ENCODE data around the gene PSEN2.

PSEN2 gene

GRCh38 chr1:226937940-226938725, 67.7 kb downstream of the PSEN2 start:
- H3K4me3 ChIP-seq (ENCODE audit: low read length) = no peak overlapping the region

GRCh38 chr1:226938903-226939437, 68.6 kb downstream of the PSEN2 start:
- peak overlapping the region; percentile 81 for H3K4me3 ChIP-seq (ENCODE audit: low read length)
- TF ChIP-seq ZNF274 (IDR thresholded peaks at IDR 0.05; ENCODE audit: low read depth, low read length) = no peak

More at GRCh38 chr1:226937940-226938725, 67.7 kb downstream of the PSEN2 start:
- no peak for TF ChIP-seq ZNF274 (IDR thresholded peaks at IDR 0.05; ENCODE audit: low read depth, low read length)

GRCh38 chr1:226939438-226940028, 69.1 kb downstream of the PSEN2 start:
- H3K4me3 ChIP-seq (ENCODE audit: low read length) = peak overlapping the region; percentile 81
- no peak for TF ChIP-seq ZNF274 (IDR thresholded peaks at IDR 0.05; ENCODE audit: low read depth, low read length)

DNA sequence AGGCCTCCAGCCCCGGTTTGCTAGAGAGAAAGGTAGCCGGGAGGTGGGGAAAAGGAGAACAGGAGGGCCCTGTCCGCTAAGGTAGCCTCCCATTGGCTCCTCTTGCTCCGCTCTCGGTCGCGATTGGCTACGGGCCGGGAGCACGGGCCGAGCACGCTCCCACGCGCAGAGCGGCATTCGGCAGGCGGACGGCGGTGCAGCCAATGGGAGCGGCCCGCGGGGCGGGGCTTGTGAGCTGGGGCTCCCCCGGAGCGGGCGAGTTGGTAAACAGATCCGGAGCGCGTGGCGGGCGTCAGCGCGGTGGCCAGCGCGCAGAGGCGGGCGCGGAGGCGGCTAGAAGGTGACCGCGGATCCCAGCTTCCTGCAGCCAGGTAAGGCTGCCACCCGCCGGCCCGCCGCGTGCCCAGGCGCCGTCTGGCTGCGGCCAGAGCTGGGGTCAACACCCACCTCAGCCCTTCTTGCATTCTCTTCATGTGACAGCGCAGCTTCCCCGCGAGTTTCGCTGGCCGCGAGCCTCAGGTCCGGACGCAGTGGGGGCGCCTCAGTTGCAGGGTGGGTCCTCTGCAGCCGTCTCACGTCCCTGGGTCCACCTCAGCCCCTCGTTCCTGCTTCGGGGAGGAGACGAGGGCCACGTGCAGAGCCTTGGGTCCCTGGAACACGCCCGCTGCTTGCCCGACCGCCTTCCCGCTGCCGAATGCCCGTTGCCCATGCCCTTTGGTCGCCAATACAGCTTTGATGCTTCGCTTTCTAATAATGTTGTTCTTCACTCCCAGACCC, 69.8 kb downstream of the PSEN2 start, which contains the start of gene COQ8A:
Gene COQ8A, plus strand, starts transcription at position 266 of the 777 bp plus-strand sequence. CDS start 21,092 bp downstream, outside the sequence.
- no peak for TF ChIP-seq ZNF274 (IDR thresholded peaks at IDR 0.05; ENCODE audit: low read depth, low read length)
- H3K4me3 ChIP-seq (ENCODE audit: low read length) = peak within 1 kb of the TSS; percentile 81

GRCh38 chr1:226940806-226941067, 70.3 kb downstream of the PSEN2 start:
- peak overlapping the region; percentile 74 for H3K4me3 ChIP-seq (ENCODE audit: low read length)
- no peak for TF ChIP-seq ZNF274 (IDR thresholded peaks at IDR 0.05; ENCODE audit: low read depth, low read length)

DNA sequence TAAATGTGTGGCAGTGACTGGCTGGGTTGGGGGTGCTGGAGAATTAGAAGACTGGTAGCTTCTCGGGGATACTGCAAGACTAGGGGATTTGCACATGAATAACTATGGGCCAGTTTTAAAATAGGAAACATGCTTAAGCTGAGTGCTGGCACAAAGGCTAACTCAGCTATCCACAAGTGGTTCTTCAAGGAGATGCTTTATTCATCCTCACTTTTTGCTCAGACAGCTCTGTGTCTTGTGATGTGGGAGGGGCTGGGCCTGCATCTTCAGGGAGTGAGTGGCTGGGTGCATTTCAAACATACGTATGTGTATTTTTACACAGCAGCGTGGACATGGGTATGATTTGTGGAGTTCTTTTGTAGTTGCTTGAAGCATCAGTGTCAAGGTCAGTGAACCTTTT, 72.0 kb downstream of the PSEN2 start:
- no peak overlapping the region for H3K4me3 ChIP-seq (ENCODE audit: low read length)
- TF ChIP-seq ZNF274 (IDR thresholded peaks at IDR 0.05; ENCODE audit: low read depth, low read length) = no peak

DNA sequence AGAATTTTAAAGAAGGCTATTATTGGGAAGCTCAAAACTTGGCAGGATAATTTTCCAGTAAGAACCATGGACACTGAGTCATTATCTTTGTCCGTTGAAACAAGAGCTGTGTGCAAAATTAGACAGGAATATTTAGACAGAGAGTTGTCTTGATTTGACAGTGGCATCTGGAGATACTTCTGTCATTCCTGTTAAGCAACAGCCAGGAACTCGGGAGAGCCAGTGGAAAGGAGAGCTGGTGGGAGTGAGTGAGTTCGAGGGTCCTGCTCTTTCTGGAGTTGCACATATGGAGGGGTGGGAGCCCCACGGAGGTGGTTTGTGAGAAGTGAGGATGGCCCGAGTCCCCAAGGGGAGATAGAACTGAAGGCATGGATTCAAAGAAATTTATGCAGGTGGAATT, 72.7 kb downstream of the PSEN2 start:
- no peak overlapping the region for H3K4me3 ChIP-seq (ENCODE audit: low read length)
- TF ChIP-seq ZNF274 (IDR thresholded peaks at IDR 0.05; ENCODE audit: low read depth, low read length) = no peak

GRCh38 chr1:226943927-226944326, 73.5 kb downstream of the PSEN2 start:
- no peak for TF ChIP-seq ZNF274 (IDR thresholded peaks at IDR 0.05; ENCODE audit: low read depth, low read length)

DNA sequence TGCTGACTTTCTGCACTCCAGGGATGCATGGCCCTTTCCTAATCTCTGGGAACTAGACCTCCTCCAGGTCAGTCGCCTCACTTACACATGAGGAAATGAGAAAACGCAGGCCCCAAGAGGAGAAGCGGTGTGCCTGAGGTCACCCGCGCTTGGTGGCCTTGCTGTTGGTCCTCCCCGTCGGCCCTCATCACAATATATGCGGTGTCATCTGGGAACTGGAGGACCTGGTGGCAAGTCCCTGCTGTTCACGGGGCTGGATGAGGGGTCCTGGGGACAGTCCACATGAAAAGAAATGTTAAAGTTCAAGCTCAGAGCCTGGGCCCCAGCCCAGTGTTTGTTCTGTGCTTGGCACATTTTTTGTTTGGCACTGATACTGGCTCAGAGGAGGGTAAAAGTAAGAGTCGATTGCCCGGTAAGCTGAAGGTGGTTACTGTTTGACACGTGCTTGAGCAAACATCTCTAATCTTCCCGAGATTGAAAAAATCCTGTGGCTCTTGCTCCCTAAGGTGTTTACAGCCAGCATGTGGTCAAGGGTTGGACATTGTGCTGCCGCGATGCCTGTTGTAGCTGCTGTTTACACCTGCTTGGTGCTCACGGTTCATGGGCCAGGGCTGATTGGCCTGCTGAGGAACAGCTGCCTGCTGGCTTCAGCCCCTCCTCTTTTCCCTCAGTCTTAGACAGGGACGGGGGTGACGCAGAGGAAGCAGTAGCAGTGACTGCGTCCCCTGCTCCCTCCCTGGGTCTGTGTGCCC, 74.9 kb downstream of the PSEN2 start:
- no peak for TF ChIP-seq ZNF274 (IDR thresholded peaks at IDR 0.05; ENCODE audit: low read depth, low read length)
- no peak overlapping the region for H3K4me3 ChIP-seq (ENCODE audit: low read length)

More at GRCh38 chr1:226943927-226944326, 73.5 kb downstream of the PSEN2 start:
- H3K4me3 ChIP-seq (ENCODE audit: low read length) = no peak overlapping the region

Measured in GM08714 (cell line).